ENCODE data around the gene OR51G1.

DNA sequence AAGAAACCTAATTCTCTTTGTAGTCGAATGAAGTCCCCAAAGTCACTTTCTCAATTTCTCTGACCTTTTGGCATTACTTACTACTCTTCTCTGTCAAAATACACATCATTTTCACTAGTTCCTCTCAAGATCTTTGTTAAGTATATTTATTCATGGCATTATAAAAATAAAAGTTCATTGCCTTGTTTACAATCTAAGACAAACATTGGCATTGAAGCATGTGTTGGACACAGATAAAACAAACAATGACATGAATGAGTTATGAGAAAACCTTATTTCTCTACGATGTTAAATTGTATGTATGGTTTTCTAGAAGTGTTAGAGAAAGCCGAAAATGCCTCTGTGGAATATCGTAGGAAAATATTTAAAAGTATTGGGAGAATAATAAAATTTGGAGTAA is 8.6 kb upstream of the OR51G1 start:
- TF ChIP-seq, protein P1, sequence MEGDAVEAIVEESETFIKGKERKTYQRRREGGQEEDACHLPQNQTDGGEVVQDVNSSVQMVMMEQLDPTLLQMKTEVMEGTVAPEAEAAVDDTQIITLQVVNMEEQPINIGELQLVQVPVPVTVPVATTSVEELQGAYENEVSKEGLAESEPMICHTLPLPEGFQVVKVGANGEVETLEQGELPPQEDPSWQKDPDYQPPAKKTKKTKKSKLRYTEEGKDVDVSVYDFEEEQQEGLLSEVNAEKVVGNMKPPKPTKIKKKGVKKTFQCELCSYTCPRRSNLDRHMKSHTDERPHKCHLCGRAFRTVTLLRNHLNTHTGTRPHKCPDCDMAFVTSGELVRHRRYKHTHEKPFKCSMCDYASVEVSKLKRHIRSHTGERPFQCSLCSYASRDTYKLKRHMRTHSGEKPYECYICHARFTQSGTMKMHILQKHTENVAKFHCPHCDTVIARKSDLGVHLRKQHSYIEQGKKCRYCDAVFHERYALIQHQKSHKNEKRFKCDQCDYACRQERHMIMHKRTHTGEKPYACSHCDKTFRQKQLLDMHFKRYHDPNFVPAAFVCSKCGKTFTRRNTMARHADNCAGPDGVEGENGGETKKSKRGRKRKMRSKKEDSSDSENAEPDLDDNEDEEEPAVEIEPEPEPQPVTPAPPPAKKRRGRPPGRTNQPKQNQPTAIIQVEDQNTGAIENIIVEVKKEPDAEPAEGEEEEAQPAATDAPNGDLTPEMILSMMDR (IDR thresholded peaks at IDR 0.05; ENCODE audit: low read length), result no peak
- TF ChIP-seq EZH2 (optimal IDR thresholded peaks at IDR 0.05; ENCODE audit: low read depth, low read length) (no peak), EZH2phosphoT487 (IDR thresholded peaks at IDR 0.05; ENCODE audit: low read length) (no peak)
